HG03354 (cell line): Measurements from ENCODE around the gene CNKSR3.
"Not testable (repeated sequence)": the region's sequence is repeated elsewhere in the genome, so short reads cannot be mapped to it uniquely, and the experiment has no call there.

Source experiments
- ATAC-seq: cut with Tn5 transposase; IDR thresholded peaks from one replicate; pipeline ENCODE4 v1.9.1; 2021; ENCODE audit warnings: mild to moderate bottlenecking; ENCODE audit not compliant: unreplicated experiment, poor library complexity, severe bottlenecking

The CNKSR3 gene

DNA sequence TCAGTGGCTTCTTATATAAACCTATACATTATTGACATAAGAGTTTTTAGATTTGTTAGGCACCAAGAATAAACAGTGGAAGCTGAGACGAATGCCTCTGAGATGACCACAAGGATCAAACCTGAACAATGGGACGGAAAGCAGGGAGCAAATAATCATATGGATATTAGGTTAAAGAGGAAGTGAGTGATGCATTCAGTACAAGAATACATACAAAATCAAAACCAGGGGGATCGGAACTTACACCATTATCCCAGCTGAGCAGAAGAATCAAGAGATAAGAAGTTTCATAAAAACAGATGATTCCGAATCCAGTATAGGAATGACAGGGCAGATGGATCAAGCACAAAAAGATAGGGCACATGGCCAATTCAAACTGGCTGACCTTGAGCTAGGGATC, 21.9 kb upstream of the CNKSR3 start:
- no peak for ATAC-seq

DNA sequence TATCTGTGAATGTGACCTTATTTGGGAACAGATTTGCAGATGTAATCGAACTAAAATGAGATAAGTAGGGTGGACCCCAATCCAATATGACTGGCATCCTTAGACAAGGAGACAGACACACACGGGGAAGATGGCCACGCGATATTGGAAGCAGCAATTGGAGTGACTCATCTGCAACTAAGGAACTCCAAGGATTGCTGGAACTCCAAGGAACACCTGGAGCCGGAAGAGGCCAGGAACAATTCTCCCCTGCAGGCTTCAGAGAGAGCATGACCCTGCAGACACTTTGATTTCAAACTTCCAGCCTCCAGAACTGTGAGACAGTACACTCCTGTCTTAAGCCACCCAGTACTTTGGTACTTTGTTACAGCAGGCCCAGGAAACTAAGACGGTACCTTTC, 19.5 kb upstream of the CNKSR3 start:
- no peak for ATAC-seq

DNA sequence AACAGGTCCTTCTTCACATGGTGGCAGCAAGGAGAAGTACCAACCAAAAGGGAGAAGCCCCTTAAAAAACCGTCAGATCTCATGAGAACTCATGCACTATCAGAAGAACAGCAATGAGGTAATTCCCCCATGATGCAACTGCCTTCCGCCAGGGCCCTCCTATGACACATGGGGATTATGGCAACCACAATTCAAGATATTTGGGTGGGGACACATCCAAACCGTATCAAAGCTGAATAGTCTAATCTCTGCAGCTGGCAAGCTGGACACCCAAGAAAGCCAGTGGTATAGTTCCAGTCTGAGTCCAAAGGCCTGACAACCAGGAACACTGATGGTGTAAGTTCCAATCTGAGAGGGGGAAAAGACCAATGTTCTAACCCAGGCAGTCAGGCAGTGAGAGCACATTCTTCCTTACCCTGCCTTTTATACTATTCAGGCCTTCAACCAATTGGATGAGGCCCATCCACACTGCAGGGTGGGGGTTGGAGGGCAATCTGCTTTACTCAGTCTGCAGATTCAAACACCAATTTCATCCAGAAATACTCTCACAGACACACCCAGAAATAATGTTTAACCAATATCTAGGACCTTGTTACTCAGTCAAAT, 17.9 kb upstream of the CNKSR3 start:
- no peak for ATAC-seq

DNA sequence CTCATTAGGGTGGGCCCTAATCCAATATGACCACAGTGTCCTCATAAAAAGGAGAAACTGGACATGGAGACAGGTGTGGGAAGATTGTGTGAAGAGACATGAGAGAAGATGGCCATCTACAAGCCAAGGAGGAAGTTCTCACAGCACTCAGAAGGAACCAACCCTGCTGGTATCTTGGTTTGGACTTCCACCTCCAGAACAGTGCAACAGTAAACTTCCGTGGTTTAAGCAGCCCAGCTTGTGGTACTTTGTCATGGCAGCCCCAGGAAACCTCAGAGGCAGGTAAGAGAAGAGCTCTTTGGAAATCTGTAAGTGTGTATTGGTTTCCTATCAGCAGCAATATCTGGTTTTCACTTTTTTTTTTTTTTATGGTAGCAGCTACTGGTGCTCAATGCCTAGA, 16.5 kb upstream of the CNKSR3 start:
- ATAC-seq, result no peak

DNA sequence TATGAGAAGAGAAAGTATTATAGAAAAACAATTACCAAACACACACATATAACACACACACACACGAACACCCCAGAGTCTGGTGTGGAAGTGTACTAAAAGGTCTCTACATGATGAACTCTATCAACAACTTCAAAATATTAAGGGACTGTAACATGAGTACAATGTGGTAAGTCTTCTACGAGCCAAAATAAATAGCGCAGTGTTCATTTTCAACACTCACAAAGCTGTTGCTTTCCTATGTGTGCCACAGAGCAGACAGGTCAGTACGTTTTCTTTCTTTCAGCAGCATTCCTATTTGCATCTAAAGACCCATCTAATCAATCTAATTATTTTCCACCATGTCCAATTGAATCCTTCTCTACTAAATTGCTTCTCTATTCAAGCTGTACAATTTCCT, 12.1 kb upstream of the CNKSR3 start:
- no peak for ATAC-seq

DNA sequence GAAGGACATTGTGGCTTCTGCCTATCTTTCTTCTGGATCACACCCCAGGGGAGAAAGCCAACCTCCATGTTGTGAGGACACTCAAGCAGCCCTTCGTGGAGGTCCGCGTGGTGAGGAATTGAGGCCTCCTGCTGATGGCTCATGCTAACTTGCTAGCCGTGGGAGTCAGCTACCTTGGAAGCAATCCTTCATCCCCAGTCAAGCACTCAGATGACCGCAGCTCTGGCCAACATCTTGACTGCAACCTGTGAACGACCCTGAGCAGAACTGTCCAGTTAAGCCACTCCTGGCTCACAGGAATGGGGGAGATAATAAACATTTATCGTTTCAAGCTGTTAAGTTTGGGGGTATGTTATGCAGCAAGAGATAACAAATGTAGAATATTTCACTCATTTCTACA, 10.9 kb upstream of the CNKSR3 start:
- no peak for ATAC-seq

DNA sequence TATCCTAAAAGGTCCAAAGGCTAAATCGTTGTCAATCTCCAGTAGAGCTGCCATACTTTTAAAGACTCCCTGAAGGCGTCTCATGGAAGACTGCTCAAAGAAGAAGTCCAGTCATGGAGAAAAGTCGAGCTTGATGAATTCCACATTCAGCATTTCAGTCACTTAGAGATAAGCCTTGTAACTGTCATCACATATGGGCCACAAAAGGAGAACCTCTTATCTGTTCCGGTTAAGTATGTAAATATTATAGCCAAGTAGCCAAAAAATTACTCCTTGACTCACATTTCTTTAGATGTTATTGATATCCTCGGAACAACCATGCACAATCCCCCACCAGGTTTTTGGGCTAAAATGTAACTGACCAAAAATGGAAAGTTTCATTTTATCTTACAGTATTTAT, 9.8 kb upstream of the CNKSR3 start:
- ATAC-seq, result no peak

DNA sequence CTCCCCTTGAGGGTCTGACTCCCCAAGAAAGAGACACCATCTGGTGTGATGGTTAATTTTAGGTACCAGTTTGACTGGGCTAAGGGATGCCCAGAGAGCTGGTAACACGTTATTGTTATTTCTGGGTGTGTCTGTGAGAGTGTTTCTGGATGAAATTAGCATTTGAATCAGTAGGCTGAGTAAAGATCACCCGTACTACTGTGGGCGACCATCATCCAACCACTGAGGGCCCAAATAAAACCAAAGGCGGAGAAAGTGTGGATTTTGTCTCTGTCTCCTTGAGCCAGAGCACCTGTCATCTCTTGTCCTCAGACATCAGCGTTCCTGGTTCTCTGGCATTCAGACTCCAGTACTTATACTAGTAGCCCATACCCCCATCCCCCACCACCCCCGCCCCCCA, 7.9 kb upstream of the CNKSR3 start:
- ATAC-seq, result no peak

DNA sequence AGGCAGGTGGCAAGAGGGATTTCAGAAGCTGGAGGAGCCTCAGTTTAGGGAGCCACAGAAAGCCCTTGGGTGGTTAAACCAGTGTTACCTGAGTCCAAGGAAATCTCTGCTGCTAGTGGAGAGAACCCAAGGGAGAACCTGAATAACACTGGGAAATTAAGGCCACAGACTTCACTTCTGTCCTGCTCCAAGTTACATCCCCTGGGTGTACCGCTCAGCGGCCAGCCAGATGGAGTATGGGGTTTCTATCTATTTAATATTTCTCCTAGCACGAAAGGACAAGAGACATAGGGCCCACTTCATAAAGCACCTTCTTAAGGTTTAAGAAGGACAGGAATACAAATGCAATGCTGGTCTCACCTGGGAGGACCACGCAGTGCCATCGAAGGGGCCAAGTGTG, 5.8 kb upstream of the CNKSR3 start:
- ATAC-seq, result no peak

DNA sequence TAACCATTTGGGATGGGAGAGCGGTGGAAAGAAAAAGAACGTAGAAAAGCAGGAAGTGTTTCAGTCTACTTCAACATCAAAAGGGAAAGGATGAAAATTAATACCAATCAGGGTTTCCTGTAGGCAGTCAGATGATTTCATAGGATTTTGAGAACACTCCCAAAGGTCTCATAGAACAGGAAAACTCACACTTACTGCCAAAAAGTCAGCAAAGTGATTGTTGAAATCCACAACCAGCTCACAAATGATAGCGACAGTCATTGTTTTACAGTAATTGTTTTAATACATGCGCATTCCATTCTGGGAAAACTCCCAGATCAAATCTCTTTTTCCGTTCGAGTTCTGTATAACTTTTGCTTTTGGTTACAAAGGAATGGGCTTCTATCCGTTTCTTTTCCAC, 5.3 kb upstream of the CNKSR3 start:
- ATAC-seq, result no peak

DNA sequence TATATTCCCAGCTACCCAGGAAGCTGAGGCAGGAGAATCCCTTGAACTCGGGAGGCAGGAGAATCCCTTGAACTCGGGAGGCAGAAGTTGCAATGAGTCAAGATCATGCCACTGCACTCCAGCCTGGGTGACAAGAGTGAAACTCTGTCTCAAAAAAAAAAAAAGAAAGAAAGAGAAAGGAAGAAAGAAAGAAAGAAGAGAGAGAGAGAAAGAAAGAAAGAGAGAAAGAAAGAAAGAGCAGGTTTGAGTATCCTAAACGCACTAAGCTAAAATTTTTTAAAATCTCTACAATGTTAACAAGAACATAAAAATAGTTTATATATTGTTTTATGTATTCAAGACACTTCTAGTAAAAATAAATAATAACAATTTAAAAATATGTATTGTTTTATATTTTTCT, 4.6 kb upstream of the CNKSR3 start:
- ATAC-seq, result not testable (repeated sequence)

DNA sequence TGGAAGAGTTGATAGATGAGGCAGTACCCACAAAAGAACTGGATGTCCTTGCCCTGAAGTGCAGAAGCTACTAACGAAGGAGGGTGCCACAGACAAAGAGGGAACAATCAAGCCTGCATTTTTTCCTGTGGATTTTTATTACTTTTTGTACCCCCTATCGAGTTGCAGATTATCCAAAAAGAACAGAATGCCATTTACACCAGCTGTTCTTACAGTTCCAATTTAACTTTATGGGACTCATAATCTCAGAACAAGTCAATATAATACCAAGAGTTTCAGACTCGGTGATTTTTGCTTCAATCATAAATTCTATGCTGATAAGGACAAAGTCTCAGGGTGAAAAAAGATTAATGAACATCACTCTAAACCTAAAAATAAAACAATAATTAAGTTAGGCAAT, 4.0 kb upstream of the CNKSR3 start:
- ATAC-seq, result no peak

DNA sequence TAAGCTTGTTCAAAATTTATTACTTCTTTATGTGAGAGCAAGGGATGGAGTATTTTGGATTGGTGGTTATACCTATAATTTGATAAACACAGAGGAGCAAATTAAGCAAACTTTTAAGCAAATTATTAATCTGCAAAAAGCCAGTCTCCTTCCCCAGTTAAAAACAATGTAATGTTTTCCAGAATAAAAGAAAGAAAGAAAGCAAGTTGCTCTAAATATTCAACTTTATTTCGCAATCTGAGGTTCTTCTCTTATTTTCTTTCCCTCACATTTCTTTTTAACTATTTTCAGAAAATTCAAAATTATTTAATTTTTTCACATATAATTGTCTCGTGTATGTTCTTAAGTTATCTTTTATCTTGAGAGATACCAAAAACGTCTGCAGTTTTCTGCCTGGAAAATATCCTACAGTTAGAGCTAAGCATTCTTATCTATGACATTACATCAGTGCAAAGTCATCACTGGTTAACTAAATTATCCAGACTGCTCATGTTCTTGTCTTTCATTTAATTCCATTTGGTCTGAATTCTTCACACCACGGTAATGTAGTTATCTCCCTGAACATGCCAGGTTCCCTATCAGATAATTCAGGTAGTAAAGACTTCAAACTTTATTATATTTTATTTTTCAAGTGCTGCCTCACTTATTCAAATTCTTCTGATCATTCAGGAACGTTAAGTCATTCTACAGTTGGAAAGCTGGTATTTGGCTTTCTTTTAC, 3.3 kb upstream of the CNKSR3 start:
- no peak for ATAC-seq

DNA sequence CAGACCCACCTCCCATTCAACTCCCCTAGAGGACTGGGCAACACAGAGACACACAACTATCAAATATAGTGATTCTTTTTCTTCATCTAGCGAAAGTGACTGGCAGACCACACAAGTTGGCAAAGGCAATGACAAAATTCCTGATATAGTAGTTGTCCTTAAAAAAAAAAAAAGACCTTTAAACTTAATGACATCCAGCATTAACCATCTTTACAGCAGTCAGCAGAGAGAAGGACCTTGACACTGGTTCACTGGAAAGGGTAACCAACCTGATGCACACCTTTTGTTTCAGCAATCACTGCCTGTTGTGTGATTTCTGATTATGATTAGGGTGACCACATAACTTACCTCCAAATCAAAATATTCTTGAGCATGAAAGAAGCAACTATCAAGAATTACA, 1.7 kb upstream of the CNKSR3 start:
- ATAC-seq, result no peak

DNA sequence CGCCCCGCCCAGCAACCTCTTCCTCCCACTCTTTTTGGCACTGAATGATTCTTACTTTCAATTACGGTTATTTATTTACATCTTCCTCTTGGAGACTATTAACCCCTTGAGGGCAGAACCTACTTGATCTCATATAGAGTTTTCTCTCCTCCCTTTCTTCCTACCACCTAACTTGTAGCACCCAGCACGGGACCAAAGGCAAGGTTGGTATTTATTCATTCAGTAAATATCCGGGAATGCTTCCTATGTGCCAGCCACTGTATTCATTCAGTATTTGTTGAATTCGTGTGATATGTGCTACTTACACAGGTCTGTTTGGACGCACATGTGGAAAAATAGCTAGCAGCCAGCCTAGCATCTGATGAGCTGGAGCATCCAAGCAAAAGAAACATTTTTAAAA, 1.3 kb upstream of the CNKSR3 start:
- no peak for ATAC-seq

DNA sequence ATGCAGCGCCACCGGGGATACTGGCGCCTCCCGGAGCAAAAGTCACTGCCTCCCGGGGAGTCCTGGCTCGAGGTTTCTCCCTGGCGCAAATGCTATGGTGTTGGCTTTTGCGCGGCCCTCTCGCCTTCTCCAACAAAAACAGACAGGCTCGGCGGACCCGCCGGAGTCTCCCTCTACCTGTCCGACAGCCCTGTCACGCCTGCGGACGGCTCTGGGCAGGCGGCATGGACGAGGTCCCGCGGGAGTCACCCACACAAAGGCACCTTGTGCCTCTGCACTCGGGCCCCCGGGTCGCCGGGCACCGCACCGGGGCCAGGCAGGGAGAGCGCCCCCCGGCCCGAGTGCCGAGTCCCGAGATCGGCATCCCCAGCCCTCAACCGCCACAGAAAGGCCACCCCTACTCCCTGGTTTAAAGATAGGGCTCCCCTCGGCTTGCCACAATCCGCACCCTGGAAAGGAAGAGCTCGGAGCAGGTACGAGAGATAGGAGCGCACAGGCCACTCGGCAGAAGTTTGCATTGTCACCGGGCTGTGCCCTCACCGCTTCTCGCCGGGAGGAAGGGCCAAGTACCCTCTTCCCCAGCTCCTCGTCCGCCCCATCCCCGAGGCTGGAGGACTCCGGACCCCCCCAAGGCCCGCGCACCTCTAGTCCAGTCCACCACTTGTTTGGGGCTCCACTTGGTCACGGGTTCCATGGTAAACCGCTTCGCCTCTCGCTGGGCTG, 903 bp downstream of the CNKSR3 start:
- ATAC-seq, result peak; percentile 31

DNA sequence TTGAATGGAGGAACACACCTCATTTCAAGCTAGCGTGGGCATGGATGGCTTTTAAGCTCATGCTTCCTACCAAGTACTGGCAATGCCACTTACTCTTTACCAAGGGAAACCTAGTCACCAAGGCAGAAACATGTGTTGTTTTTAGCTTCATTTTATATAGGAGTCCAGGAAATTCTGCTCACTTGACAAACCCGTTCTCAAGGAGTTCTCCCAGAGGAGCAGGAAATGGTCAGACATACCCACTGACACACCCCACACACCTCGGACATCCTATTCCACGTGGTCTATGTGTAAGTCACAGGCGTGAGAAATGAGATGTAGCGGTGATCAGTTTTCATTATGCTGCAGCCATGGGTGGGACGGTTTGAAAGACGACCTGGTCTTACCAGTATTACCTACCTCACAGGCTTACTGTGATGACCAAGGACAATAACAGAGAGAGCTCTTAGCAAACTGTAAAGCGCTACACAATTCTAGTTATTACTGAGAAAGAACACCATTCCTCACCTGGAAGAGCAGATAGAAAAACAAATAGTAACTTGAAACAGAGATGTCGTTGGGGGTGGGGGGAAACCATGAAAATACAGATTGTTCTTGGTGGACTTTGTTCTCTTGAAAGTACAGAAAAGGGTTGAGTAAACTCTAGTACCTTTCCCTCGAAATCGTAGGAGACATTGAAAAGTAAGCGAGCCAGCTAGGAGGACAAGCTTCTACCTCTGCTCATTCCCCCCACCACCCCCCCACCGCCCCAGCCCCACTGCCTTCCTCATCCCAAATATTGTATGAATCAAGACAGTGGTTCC, 1.7 kb downstream of the CNKSR3 start:
- no peak for ATAC-seq

DNA sequence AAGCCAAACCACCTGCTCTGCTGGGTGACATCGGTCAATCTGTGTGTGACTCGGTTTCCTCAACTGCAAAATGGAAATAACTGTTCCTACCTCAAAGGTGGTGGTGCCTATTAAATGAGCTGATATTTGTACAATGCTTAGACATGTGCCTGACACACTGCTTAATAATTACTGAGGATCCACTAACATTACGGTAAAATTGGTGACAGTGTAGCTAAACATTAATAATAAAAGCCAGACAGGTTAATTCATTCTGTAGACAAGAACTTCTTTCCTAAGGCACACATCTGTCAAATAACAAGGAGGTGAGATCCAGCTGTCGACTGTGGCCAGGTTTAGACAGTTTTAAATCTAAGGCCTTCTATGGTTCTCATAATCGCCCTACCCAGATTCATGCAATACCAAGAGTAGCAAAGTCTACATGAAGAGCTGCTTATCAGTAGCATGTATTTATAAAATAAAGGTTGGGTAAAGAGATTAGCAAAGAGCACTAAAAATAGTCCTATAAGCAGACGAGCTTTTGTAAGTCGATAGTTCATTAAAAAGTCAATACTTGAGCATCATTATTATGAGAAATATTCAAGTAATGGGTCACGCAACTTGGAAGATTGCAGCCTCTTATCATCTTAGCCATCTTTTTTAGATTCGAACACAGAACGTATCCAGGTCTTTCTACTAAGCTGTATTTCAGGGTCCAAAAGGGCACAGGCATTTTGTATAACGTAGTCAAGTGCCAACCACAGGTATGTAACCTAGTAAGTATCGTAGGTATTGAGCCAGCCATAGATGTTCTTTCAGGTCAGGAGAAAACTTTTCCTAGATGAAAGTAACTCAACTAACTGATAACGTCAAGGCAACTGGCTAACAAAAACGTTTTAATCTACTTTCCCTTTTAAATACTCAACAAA, 3.2 kb downstream of the CNKSR3 start:
- no peak for ATAC-seq

DNA sequence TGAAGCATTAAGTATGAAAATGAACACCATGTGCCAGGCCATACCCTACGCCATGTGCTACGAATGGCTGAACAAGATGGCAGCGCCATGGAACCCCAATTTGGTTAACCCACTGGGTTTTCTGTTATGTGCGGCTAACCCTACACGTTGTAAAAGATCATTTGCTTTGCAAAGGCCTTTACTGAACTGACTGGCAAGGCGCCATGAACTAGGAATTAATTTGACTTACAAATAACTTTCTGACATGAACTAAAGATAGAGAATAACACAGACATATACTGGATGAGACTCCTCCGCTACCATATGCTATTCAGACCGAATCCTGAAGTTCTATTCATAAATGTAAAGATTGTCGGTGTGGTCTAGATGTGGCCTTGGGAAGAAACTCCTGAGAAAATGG, 3.9 kb downstream of the CNKSR3 start:
- ATAC-seq, result no peak
